Spleen (tissue), 13 donors: ENCODE measurements around the gene ZNF559. TPM values are rescaled to one million over a fixed set of nuclear protein-coding genes. Genes with fewer than 3 reads are reported as not detected.
"Not testable (repeated sequence)": the region's sequence is repeated elsewhere in the genome, so short reads cannot be mapped to it uniquely, and the experiment has no call there.

Experiments used
- DNase-seq: peaks from one replicate; pipeline ENCODE4 v3.0.0-alpha.2; 2020
- H3K27ac ChIP-seq, 8 donors: fragments of 200-600 bp; sonication (generic) in 7 of 8; 1 replicate in 4 of 8; 2 replicates in 4 of 8; pipeline versions ENCODE4 v1.5.0 to v1.8.0; 2016 to 2021; ENCODE audit warnings: inconsistent platforms in 4 of 8, mild to moderate bottlenecking in 4 of 8, moderate library complexity in 1 of 8
- H3K27me3 ChIP-seq, 7 donors: fragments of 200-600 bp; sonication (generic) in 6 of 7; replicated peaks in 1 of 7; 1 replicate in 4 of 7; 2 replicates in 3 of 7; pipeline versions ENCODE4 v1.5.0 to v1.8.0; 2016 to 2021; ENCODE audit warnings: inconsistent platforms in 3 of 7, mild to moderate bottlenecking in 1 of 7
- H3K36me3 ChIP-seq, 6 donors: fragments of 200-600 bp; sonication (generic) in 5 of 6; 1 replicate in 4 of 6; 2 replicates in 2 of 6; pipeline versions ENCODE4 v1.5.0 to v1.8.0; 2016 to 2021; ENCODE audit warnings: inconsistent platforms in 2 of 6
- H3K4me1 ChIP-seq, 6 donors: fragments of 200-600 bp; sonication (generic) in 5 of 6; 1 replicate in 3 of 6; 2 replicates in 3 of 6; pipeline versions ENCODE4 v1.5.0 to v1.8.0; 2016 to 2021; ENCODE audit warnings: inconsistent platforms in 3 of 6
- H3K4me3 ChIP-seq, 8 donors: fragments of 200-600 bp; sonication (generic) in 7 of 8; 1 replicate in 4 of 8; 2 replicates in 4 of 8; pipeline versions ENCODE4 v1.5.0 to v1.8.0; 2016 to 2021; ENCODE audit warnings: inconsistent platforms in 4 of 8, mild to moderate bottlenecking in 4 of 8, moderate library complexity in 2 of 8
- H3K9me3 ChIP-seq, 8 donors: fragments of 200-600 bp; sonication (generic) in 7 of 8; 1 replicate in 4 of 8; 2 replicates in 4 of 8; pipeline versions ENCODE4 v1.5.0 to v1.8.0; 2016 to 2021; ENCODE audit warnings: inconsistent platforms in 4 of 8
- POLR2A ChIP-seq, 3 donors: fragments of 450-650 bp; IDR thresholded peaks; one replicate each; pipeline ENCODE4 v1.5.1; 2017; ENCODE audit warnings: antibody characterized with exemption in 3 of 3, mild to moderate bottlenecking in 1 of 3
- POLR2AphosphoS5 ChIP-seq, 3 donors: sonication (generic); formaldehyde crosslinking; IDR thresholded peaks; one replicate each; pipeline ENCODE4 v1.5.1; 2017; ENCODE audit warnings: antibody characterized with exemption in 3 of 3
- WGBS, 5 donors: extraction: QIAGEN DNeasy Blood & Tissue Kit in 3 of 5; methylation state at CpG; one replicate each; pipeline versions ENCODE4 v1.1.5 to v1.1.7; 2013 to 2018; 5-methylcytosine and 5-hydroxymethylcytosine counted together
- intact Hi-C: fragments of 100-400 bp; cut with DNase I; formaldehyde crosslinking; loops from one replicate; pipeline ENCODE4 v1.15.0; 2023; ENCODE audit warnings: low total_unique reads
- long read RNA-seq, 2 donors: transcript quantifications; one replicate each; lab custom pipeline, GENCODE V29; 2026
- polyA plus RNA-seq, 3 donors: library from polyadenylated mRNA; stranded (reverse); fragments of 200-250 nt; gene quantifications; one replicate each; pipeline ENCODE4 v1.2.1, GENCODE V29; 2013
- total RNA-seq, 7 donors: library from RNA; depleted of rRNA in 3 of 7; stranded (reverse); fragments of >200 nt in 3 of 7; fragmentation: NEBNext Ultra II Directional in 4 of 7; extraction: Animal tissue kit (Norgen Biotek cat#: 25700) in 4 of 7; gene quantifications; one replicate each; pipeline versions ENCODE4 v1.1.0 to v1.2.1, GENCODE V29; 2016 to 2021
- TF ChIP-seq, protein P1 (sequence below), 11 experiments: fragments of 200-600 bp in 7 of 11; fragments of 450-650 bp in 4 of 11; sonication (generic) in 4 of 11; IDR thresholded peaks in 8 of 11; conservative IDR thresholded peaks in 3 of 11; 1 replicate in 7 of 11; 2 replicates in 4 of 11; pipeline versions ENCODE4 v1.4.0 to v1.8.0; 2016 to 2021; ENCODE audit warnings: antibody characterized with exemption in 11 of 11, inconsistent platforms in 4 of 11, mild to moderate bottlenecking in 1 of 11
- donor health status: healthy with polysubstance abuse.
- donor health status: DM: no; HTN: no; CAD: no; lungs with moderate emphysema.
- donor health status: DM: no; HTN: no; CAD: no.
- donor health status: Bipolar disorder and iron deficiency.
- donor health status: healthy.
- donor health status: DM: no; HTN: no; CAD: no.
- donor health status: DM: yes; HTN: yes; CAD: no.

Gene ZNF559
- 10 to 100 TPM; 25.9 to 40.1 (median 27.6) TPM for total RNA-seq
- polyA plus RNA-seq = 10 to 100 TPM; 27.7 to 33.5 (median 28.5) TPM
- long read RNA-seq, donor 1, partial matches to known transcripts = 0 of 2 reads
- long read RNA-seq, donor 1, other reads (novel, unspliced or antisense) = 0 of 2 reads
- long read RNA-seq, donor 2, full-length matches to known transcripts = 2 of 2 reads
- long read RNA-seq, donor 2, partial matches to known transcripts = 0 of 2 reads
- long read RNA-seq, donor 2, other reads (novel, unspliced or antisense) = 0 of 2 reads

GRCh38 chr19:9323919-9324583 is at the start of gene ZNF559:
TSS of gene ZNF559 (plus strand) at chr19:9324179. CDS start at chr19:9338550, 14,371 bp downstream.
- 0 to 1% (median 1%) methylated on average over 22 to 48 of the region's 48 CpGs for WGBS, 5 donors
- Histone ChIP-seq H3K36me3 (peaks cover 5 to 43% (median 26%) of the 10 kb centered on the region in 6 donors), H3K4me3 (peak within 1 kb of the TSS; percentile 65 to 87 (median 71)), H3K27me3 (no peaks in the 10 kb centered on the region), H3K27ac (peak within 1 kb of the TSS; percentile 69 to 95 (median 92)), H3K9me3 (peaks cover 13 to 84% (median 59%) of the 10 kb centered on the region in 8 donors), H3K4me1 (peaks cover 5 to 20% (median 10%) of the 10 kb centered on the region in 6 donors)
- DNase-seq = peak; percentile 97
- intact Hi-C loops = no loop called here
- TF ChIP-seq POLR2AphosphoS5 (IDR thresholded peaks at IDR 0.05) (peak; percentile 86 to 90 (median 89)), POLR2A (IDR thresholded peaks at IDR 0.05) (no peak)
- TF ChIP-seq, protein P1, sequence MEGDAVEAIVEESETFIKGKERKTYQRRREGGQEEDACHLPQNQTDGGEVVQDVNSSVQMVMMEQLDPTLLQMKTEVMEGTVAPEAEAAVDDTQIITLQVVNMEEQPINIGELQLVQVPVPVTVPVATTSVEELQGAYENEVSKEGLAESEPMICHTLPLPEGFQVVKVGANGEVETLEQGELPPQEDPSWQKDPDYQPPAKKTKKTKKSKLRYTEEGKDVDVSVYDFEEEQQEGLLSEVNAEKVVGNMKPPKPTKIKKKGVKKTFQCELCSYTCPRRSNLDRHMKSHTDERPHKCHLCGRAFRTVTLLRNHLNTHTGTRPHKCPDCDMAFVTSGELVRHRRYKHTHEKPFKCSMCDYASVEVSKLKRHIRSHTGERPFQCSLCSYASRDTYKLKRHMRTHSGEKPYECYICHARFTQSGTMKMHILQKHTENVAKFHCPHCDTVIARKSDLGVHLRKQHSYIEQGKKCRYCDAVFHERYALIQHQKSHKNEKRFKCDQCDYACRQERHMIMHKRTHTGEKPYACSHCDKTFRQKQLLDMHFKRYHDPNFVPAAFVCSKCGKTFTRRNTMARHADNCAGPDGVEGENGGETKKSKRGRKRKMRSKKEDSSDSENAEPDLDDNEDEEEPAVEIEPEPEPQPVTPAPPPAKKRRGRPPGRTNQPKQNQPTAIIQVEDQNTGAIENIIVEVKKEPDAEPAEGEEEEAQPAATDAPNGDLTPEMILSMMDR (IDR thresholded peaks at IDR 0.05 in 8 of 11, conservative IDR thresholded peaks at IDR 0.05 in 3 of 11) = peak; percentile 20 to 65 (median 54)

- peak overlapping the region in 4 of 8 donors; percentile 7 to 46 (median 31) for H3K4me3 ChIP-seq
- H3K36me3 ChIP-seq, DNase-seq, H3K27ac ChIP-seq, H3K4me1 ChIP-seq, intact Hi-C loops: not testable (repeated sequence)
- 13 to 27% (median 21%) methylated on average over 3 to 38 of the region's 38 CpGs for WGBS, 5 donors
- peaks cover 0 to 19% (median 0%) of the 10 kb centered on the region in 7 donors for H3K27me3 ChIP-seq
- H3K9me3 ChIP-seq = peaks cover 0 to 100% (median 58%) of the 10 kb centered on the region in 8 donors
Measured at GRCh38 chr19:9283485-9283884, 40.5 kb upstream of the ZNF559 start.

DNA sequence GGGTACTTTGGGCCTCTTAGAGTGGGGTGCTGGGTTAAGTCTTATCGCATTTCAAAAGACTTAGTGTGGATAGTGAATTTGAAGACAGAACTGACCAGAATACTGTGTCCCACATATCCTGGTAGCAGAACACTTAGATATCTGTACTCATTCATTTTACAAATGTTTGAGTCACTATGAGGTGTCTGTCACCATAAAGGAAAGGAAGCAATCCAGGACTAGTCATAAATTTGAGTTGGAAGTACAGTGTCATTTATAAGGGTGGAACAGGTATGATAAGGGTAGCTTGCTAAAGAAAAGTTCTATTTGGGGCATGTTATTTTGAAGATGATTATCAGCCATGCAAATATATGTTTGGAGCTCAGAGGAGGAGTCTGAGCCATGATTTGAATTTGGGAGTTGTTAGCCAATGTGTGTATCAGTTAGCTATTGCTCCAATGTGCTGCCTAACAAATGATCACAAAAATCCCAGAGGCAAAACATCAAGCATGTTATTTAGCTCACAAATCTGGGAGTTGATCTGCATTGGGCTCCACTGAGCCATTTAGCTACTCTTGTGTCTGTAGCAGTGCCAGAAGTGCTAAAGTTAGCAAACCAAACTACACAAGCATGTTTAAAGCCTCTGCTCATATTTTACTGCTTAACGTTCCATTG is 34.6 kb upstream of the ZNF559 start:
- Histone ChIP-seq H3K4me3 (no peak overlapping the region), H3K27me3 (peaks cover 0 to 2% (median 0%) of the 10 kb centered on the region in 7 donors), H3K9me3 (peaks cover 21 to 100% (median 100%) of the 10 kb centered on the region in 8 donors), H3K27ac (no peak overlapping the region), H3K36me3 (peaks cover 0 to 63% (median 29%) of the 10 kb centered on the region in 6 donors), H3K4me1 (no peaks in the 10 kb centered on the region)
- TF ChIP-seq POLR2A (IDR thresholded peaks at IDR 0.05) (no peak), POLR2AphosphoS5 (IDR thresholded peaks at IDR 0.05) (no peak)
- TF ChIP-seq, protein P1 (IDR thresholded peaks at IDR 0.05 in 8 of 11, conservative IDR thresholded peaks at IDR 0.05 in 3 of 11) = no peak
- no peak for DNase-seq
- 95 to 100% (median 96%) methylated on average over 2 of the region's 2 CpGs for WGBS, 5 donors
- intact Hi-C loops = no loop called here

DNA sequence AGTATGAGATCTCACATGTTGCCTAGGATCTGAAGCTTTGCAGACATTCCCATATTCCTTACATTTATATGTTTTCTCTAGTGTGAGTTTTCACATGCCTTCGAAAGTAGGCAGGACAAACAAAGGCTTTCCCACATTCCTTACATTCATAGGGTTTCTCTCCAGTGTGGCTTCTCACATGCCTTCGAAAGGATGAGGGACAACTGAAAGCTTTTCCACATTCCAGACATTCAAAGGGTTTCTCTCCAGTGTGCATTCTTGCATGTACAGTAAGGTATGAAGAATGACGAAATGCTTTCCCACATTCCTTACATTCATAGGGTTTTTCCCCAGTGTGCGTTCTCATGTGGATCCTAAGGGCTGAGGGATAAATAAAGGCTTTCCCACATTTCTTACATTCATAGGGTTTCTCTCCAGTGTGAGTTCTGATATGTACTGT is 28.5 kb upstream of the ZNF559 start:
- intact Hi-C loops = no loop called here
- Histone ChIP-seq H3K4me1 (no peaks in the 10 kb centered on the region), H3K27ac (no peak overlapping the region), H3K36me3 (peaks cover 35 to 100% (median 75%) of the 10 kb centered on the region in 6 donors), H3K27me3 (no peaks in the 10 kb centered on the region), H3K9me3 (peaks cover 67 to 100% (median 100%) of the 10 kb centered on the region in 8 donors), H3K4me3 (peak overlapping the region in 1 of 8 donors; percentile 15)
- 92 to 99% (median 96%) methylated on average over 4 of the region's 4 CpGs for WGBS, 5 donors
- no peak for DNase-seq
- TF ChIP-seq, protein P1 (IDR thresholded peaks at IDR 0.05 in 8 of 11, conservative IDR thresholded peaks at IDR 0.05 in 3 of 11) = no peak
- TF ChIP-seq POLR2A (IDR thresholded peaks at IDR 0.05) (no peak), POLR2AphosphoS5 (IDR thresholded peaks at IDR 0.05) (no peak)
